ENCODE data around the gene GPR37.

The GPR37 gene

DNA sequence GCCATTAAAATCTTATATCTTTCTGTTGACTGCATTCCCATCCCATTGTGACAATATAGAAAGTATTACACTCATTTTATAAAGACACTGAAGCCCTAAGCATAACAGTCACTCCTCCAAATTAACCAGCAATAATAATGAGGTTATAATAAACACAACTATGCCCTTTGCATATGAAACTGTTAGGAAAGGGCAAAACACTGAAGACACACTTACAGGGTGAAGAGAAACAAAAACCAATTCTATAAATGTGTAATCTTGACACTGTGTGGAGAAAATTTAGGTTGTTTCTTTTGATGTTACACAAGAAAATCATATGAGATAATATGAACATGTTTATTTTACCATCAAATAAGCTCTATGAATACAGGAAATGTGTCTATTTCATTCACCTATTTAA is 14.0 kb upstream of the GPR37 start:
- no peak for DNase-seq (ENCODE audit: low spot score)

DNA sequence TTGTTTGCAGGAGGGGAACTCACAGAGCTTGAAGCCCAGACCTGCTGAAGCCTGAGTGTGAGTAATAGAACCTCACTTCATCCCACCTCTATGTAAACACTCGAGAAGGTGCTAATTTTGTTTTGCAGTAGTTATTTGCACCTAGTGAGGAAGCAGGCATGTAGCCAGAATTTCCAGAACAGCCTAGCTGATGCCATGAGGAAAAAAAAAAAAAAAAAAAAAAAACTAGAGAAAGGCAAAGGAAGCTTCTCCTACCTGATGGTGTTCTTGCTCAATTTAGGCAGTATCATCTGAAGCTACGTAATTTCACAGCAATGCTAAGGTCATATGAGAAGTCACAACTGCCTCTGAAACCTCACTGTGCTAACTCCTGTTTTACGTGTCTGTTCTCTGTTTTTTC is 13.6 kb upstream of the GPR37 start:
- no peak for DNase-seq (ENCODE audit: low spot score)

DNA sequence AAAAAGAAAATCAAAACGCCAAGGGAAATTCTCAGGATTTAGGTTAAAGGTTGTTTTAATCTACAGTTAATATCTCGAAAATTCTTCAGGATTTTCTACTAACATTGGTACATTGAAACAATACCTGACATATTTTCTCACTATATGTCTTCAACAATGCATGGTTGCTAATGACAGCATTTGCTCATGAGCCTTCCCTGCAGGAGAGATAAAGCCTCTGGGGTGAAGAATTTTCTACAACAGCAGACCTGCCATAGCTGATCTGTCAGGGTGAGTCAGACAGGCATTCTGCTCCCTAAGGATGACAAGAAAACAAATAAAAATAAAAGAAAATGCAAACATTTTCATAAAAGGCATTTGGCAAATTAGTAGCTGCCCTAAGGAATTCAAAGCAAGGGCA is 11.7 kb upstream of the GPR37 start:
- DNase-seq (ENCODE audit: low spot score) = no peak

DNA sequence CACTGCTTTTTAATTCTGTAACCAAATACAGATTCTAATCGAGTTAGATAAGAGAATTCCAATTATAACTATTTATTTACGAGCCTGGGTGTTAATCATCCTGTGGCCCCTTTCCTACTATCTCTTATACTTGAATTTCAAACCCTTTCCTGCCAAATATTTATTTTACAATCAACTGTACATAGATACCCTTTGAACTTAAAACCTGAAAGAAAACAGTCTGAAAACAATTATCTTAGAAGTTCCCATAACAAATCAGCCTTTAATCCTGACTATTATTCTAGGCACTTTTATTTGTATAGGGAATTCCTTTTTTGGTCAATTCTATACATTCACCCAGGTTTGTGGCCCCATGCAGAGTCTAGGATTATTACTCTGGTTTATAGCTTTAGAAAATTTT is 10.6 kb upstream of the GPR37 start:
- DNase-seq (ENCODE audit: low spot score) = no peak

DNA sequence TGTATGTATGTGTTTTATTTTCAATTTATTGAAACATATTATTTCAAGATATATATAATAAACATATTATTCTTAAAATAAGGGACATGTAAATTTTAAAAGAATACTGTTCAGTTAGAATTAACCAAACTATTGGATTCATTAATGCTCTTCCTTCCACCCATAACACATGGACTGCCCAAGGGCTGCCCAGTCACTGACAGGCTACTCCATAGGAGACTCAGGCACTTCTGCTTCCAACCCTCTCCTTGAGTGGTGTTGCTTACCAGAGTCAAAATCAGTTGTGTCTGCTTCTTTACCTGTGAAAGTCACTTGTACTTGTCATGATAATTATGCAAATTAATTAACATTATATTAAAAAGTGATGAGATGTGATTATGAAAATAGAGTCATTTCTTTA is 9.8 kb upstream of the GPR37 start:
- DNase-seq (ENCODE audit: low spot score) = no peak

DNA sequence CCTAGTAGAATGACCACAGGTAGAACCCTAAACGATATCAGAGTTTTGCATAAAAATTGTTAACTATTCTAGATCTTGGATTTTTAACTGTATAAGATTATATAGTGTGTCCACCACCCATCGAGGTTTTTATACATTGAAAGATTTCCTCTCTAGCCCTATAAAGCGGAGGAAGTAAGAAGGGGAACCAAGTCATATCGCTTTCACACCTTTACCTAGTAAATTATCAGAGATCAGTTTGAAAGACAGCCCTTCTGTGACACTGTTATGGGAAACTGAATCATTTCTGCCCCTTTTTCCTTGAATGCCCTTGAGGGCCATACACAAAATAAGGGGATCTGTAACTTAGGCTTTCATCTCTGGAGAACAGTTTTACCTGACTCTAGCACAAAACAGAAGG is 8.3 kb upstream of the GPR37 start:
- DNase-seq (ENCODE audit: low spot score) = no peak

DNA sequence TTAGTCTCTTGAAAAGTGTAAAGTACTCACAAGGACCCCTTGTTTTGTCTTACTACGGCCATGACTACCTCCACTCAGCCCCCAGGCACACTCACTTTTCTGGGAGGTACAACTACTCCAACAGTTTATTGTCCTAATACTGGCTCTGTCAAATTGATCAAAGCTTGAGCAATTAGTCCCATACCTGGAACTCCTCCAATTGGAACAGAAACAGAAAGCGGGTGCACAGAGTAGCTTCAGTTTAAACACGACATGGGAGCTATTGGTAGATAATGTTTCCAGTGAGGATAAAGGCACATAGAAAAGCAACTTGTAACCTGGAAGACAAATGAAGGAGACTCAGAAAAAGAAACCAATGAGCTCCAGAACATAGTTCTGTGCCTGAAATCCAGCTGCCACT is 7.7 kb upstream of the GPR37 start:
- DNase-seq (ENCODE audit: low spot score) = no peak

DNA sequence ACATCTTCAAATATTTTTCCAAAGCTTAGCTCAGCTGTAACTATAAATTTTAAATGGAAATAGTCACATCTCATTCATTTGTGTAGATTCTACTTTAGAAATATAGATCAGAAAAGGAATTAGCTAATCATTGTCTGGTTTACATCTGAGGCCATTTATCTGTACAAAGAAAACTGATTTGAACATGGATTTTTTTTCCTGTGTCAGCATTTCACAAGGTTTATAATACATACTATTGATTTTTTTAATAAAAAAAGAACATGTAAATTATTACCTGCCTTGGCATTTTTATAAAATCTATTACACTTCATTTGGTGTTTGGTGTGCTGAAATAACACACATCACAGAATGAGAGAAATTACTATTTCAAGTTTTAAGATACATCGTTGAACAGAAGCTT is 3.5 kb upstream of the GPR37 start:
- no peak for DNase-seq (ENCODE audit: low spot score)

DNA sequence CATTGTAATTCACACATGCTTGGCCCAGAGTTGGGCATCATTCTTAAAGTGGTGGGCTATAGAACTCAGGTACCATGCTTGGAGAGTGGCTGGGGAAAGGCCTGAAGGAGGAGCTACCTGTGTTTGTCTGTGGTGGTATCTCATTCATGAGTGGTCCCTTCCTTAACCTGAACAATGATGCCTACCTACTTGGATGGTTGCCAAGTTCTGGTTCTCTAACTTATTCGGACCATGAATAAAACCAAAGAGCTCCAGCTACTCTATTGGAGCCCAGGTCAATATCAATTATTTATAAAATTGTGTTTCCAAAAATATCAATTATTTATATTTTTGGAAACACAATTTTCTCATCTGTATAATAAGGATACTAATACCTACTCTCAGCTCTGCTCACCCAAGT is 2.9 kb upstream of the GPR37 start:
- no peak for DNase-seq (ENCODE audit: low spot score)

DNA sequence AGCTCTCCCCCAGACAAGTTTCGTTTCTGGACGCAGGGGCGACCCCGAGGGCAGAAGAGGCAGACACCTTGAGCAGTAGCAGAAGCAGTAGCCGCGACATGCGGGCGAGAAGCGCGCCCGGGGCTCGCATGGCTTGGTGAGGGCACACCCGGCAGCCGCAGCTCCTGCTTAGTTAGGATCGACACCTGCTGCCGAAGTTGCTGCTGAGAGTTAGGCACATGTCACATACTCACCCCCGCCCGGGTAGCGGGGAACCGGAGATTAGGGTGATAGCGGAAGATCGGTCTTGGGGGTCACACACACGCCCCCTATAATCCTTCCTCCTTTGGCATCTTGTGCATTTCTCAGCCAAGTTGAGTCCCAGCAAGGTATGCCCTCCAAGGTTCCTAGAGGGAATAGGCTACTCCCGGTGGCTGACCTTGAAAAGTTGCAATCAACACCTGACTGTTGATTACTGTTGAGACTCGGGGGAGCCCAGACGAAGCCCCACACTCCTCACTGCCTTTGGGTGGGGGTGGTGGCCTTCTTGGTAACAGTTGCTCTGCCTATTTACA is 668 bp downstream of the GPR37 start:
- DNase-seq (ENCODE audit: low spot score) = no peak

DNA sequence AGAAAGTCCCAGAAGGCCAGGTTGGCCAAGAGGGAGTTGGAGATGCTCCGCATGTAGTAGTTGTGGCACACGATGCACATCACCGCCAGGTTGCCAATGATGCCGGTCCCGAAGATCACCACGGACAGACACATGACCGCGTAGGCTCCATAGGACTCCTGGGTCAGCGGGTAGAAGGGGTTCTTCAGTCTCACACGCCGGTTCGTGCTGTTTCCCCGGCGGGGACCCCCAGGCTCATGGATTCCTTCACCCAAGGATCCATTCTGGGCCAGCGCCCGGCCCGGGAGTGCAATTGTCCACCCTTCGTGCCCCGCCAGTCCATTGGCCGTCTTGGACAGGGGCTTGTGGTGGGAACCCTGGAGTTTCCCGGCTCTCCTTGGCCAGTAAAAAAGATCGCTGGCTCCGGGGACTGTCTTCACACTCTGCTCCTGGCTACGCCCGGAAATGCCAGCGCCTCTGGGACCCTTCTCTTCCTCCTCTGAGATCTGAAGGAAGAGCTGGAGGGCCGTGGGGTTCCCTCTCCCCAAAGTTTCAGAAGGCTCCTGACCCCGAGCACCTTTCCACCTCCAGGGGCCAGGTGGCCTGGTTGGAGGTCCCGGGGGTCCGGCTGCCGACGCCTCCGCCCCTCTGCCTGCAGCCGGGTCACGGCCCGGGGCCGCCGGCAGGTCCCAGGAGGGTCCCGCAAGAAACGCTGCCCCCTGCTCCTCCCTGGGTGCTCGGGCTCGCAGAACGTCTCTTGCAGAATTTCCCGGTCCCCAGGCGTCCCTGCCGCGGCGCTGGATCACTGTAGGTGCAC is 1.3 kb downstream of the GPR37 start:
- DNase-seq (ENCODE audit: low spot score) = no peak

DNA sequence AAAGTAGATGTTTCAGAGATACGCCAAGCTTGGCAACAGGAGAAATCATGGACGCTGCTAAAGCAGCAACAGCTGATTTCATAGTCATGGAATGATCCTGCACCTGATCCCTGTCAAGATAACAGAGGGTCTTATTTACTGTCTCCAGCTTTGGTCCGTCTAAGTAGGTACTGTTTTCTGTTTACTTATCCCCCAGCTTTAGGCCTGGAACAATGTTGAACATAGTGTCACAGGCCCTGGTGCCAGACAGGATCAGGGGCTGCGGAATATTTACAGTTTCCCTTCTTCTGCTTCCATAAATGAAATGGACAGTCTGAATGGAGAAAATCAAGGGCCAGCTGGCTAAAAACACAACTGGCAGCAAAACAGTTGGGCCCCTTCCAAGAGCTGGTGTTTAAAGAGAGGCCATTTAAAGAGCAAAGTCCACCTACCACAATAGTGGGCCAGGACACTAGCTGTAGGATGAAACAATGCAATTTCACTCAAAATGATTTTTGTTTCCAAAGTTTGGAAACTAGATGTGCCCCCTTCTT is 2.9 kb downstream of the GPR37 start:
- no peak for DNase-seq (ENCODE audit: low spot score)

DNA sequence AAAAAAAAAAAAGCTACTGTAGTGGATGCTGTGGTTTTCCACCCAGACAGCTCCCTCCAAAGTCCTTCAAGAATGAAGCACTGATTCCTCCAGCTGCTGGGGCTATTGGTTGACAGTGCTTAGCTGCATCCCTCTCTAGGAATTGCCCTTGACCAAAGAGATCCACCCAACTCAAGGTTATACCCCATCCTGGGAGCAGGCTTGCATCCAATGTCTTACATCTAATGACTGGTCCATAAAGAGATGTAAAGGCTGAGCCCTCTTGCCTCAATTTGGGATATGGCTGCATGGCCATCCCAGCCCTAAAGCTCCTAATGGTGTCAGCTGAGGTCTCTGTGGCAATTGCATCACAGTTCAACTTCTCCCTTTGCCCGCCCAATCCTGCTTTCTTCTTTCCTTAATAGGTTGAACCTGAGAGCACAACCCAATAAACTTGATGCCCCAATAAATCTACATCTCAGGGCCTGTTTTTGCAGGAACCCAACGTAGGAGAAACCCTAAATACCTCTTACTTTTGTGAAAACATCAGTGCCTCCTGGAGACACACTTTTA is 4.4 kb downstream of the GPR37 start:
- no peak for DNase-seq (ENCODE audit: low spot score)

DNA sequence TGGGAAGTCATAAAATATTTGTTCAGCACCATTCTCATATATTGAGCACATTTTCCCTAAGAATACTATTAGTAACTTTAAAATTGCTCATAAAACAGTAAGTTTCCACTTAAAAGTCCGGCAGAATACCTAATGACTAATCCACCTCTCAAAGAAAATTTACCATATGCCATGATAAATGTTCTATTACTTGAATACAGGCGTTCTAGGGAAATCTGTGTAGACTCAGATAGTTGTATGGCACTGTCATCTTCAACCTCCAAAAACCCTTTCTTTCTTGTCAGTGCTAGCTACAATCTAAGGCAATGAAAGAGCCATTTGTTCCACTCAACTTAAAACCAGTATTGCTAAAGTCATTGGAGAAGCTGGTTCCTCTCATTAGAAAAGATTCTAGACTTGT is 7.3 kb downstream of the GPR37 start:
- no peak for DNase-seq (ENCODE audit: low spot score)

DNA sequence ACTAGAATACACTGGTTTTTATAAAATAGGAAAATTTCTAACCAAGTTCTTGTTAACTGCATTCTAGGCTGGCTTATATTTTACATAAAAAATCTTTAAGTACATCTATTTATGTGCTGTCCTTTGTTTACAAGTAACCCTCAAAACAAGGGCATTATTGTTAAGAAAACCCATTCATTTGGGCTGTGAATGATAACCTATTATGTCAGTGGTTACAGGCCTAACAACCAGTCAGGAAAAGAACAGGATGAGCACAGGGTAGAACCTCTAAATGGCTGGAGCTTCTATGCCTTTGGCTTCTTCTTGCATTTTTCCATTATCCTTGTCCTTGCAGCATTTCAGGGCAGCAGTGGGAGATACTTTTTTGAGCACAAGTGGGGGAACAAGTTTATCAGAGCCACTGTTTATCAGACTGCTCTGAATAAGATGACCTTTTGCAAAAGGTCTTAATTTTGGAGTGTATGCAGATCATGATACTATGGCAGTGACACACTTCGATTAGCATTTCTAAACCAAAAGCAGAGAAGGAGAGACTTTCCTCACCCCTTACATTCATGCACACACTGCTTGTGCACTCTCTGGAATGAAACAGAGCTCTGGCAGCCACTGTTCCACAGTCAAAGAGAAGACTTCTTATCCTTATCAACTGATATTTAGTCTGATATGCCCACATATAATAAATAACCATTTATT is 10.9 kb downstream of the GPR37 start:
- DNase-seq (ENCODE audit: low spot score) = no peak

DNA sequence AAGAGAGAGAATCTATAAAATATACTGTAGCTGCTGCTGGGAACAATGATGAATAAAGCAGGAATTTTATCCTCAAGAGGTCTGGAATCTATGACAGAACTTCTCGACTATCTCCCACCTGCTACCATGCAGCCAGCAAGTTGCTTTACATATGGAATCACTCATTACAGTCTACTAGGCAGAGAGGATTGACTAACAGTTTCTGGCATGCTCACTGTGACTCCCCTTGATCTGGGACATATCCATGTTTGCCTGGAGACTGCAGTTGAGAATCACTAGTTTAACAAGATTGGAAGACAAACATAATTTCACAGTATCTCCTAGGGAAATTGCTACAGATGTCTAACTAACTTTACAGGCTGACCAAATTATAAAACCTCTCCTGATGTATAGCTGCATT is 13.3 kb downstream of the GPR37 start:
- no peak for DNase-seq (ENCODE audit: low spot score)

DNA sequence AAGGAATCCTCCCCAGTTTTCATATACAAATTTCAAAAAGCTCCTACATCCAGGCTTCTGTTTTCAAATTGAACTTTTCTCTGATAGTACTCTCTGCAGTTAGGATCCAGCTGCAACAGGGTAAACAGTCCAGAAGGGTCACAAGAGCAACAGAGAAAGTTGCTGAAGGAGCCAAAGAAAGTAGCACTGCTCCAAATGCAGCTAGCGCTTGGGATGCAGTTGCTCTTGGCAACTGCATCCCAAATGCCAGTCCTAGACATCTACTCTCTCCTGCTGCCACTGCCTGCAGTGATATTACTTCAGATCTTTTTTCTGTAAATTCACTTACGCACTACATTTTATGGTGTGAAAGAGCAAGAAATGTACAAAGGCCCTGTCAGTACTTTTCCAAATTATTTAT is 14.6 kb downstream of the GPR37 start:
- DNase-seq (ENCODE audit: low spot score) = no peak

DNA sequence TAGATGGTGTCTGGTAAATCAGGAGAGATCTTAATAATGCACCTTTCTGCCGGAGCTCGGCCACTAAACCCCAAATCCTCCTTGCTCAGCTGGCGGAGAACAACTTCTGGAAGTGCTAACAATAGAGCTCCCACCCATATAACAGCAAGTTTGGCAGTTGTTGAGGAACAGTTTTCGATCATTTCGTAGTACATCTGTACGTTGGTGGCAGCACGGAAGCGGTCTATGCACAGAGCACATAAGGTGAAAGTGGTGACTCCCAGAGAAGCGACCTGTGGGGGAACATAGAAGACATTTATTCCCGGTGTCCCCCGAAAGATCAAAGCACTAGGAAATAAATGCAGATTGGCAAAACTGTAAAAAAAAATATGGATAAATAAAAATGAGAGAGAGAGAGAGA is 18.5 kb downstream of the GPR37 start:
- DNase-seq (ENCODE audit: low spot score) = no peak

DNA sequence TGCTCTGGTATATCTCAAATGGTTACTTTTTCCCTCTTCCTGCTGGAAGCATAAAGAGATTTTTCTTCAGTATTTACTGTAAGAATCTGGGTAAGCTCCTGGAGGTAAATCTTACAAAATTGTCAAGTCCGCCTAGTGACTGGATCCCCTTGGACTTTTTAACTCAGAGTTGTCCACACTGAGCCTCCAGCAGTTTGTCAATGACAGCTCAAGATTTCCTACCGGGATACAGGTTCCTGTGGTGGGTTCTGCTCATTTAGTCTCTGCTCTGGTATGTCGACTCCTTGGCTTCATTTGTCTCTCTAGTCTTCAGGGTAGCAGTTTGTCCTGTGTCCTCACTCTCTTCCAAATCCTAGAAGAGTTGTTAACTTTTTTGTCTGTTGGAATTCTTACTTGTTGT is 27.0 kb downstream of the GPR37 start:
- DNase-seq (ENCODE audit: low spot score) = no peak

DNA sequence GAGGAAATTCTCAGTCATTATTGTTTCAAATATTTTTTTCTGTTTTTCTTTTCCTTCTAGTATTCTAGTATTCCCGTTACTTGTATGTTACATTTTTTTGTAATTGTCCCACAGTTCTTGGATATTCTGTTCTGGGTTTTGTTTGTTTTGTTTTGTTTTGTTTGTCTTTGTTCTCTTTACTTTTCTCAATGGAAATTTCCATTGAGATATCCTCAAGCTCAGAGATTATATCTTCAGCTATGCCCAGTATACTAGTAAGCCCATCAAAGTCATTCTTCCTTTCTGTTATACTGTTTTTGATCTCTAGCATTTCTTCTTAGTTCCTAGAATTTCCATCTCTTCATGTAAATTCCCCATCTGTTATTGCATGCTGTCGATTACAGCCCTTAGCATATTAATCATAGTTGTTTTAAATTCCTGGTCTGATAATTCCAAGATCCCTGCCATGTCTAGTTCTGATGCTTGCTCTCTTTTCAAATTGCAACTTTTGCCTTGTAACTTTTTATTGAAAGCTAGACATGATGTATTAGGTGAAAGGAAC is 27.8 kb downstream of the GPR37 start:
- no peak for DNase-seq (ENCODE audit: low spot score)

DNA sequence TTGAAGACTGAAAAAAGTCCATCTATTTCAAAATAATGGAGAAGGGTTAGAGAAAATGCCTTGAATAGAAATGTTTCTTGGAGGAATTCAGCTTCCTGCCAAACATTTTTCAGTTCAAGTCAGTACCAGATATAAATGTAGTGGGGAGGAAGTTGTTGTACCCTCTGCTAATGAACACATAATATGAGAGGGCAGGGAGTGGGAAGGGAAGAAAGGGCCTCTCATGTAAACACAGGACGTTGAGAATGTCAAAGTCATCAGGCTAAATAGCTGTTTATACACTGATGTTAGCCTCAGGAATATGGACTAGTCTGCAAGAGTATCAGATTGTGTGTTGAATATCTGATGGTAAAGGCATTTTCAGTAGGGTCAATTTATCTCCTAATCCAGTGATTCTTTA is 37.0 kb downstream of the GPR37 start:
- no peak for DNase-seq (ENCODE audit: low spot score)

DNA sequence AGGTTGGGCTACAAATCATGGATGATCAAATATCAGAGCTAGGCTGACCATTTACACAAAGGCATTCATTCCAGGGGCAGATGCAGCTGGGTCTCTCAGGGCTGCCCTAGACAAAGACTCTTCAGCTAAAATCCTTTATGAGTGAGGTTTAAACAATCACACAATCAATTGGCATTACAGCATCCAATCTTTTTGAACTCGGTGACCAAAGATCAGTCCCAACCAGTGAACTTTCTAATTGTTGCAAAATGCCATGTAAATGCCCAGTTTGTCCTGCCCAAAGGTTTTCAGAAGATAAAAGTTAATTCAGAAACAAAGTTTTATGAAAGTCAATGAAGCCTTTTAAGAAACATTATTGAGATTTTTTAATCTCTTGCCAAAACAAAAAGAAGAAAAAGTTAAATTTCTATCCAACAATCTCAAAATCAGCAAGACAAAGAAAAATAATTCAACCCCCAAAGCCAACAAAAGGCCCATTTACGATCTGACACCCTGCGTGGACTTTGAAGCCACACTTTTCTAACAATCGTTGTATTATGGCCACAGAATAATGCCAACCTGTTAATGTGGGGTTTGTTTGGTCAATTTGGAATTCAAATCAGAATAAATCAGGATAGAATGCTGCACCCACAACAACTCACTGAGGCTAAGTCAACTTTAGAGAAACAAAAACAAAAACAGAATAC is 40.9 kb downstream of the GPR37 start:
- DNase-seq (ENCODE audit: low spot score) = no peak
